HG02981 (cell line): ENCODE results near the gene MESP1.

Experiments
- ATAC-seq: cut with Tn5 transposase; IDR thresholded peaks from one replicate; pipeline ENCODE4 v1.9.1; 2021; ENCODE audit warnings: mild to moderate bottlenecking, moderate library complexity; ENCODE audit not compliant: unreplicated experiment

MESP1 gene

GRCh38 chr15:89760303-89761008 lies 9.4 kb upstream of the MESP1 start:
- peak; percentile 56 for ATAC-seq

- ATAC-seq = no peak
Measured at GRCh38 chr15:89759835-89760234, 8.8 kb upstream of the MESP1 start.

- no peak for ATAC-seq
Measured at GRCh38 chr15:89758981-89759380, 7.9 kb upstream of the MESP1 start.

GRCh38 chr15:89758283-89758682 lies 7.2 kb upstream of the MESP1 start:
- ATAC-seq = no peak

GRCh38 chr15:89756897-89757296 lies 5.8 kb upstream of the MESP1 start:
- ATAC-seq = no peak

GRCh38 chr15:89755701-89756100 lies 4.7 kb upstream of the MESP1 start:
- ATAC-seq = no peak

GRCh38 chr15:89754361-89755154 lies 3.5 kb upstream of the MESP1 start:
- no peak for ATAC-seq

GRCh38 chr15:89753855-89754254 lies 2.8 kb upstream of the MESP1 start:
- ATAC-seq = no peak

- ATAC-seq = no peak
Measured at GRCh38 chr15:89751748-89752147, 699 bp upstream of the MESP1 start.

GRCh38 chr15:89749951-89750559 lies 994 bp downstream of the MESP1 start:
- ATAC-seq = peak; percentile 1

- no peak for ATAC-seq
Measured at GRCh38 chr15:89749526-89749925, 1.5 kb downstream of the MESP1 start.

GRCh38 chr15:89749054-89749453 lies 2.0 kb downstream of the MESP1 start:
- ATAC-seq = no peak

GRCh38 chr15:89747708-89748682 lies 3.1 kb downstream of the MESP1 start:
- ATAC-seq = no peak

- no peak for ATAC-seq
Measured at GRCh38 chr15:89746386-89746780, 4.7 kb downstream of the MESP1 start.

GRCh38 chr15:89745768-89746167 lies 5.3 kb downstream of the MESP1 start:
- ATAC-seq = no peak

GRCh38 chr15:89745131-89745530 lies 5.9 kb downstream of the MESP1 start:
- ATAC-seq = no peak

- no peak for ATAC-seq
Measured at GRCh38 chr15:89743594-89743993, 7.5 kb downstream of the MESP1 start.

GRCh38 chr15:89743011-89743410 lies 8.0 kb downstream of the MESP1 start:
- ATAC-seq = no peak

GRCh38 chr15:89740137-89740536 lies 10.9 kb downstream of the MESP1 start:
- ATAC-seq = peak; percentile 87

GRCh38 chr15:89735773-89736172 lies 15.3 kb downstream of the MESP1 start:
- ATAC-seq = no peak
